Pancreas (tissue), 10 donors: ENCODE measurements around the gene STRIP2. TPM values are rescaled to one million over a fixed set of nuclear protein-coding genes. Genes with fewer than 3 reads are reported as not detected.

ENCODE experiments used
- ATAC-seq, 4 donors: fragments of 200-7000 bp; cut with Tn5 transposase; one replicate each; pipeline versions ENCODE4 v1.8.0 to v1.9.1; 2020; ENCODE audit warnings: mild to moderate bottlenecking in 4 of 4, moderate library complexity in 4 of 4
- DNase-seq, 6 donors: peaks; one replicate each; pipeline ENCODE4 v3.0.0-alpha.2; 2020
- FAIRE-seq: peaks from 2 replicates; lab custom pipeline; 2012; peaks lifted over from hg19 to GRCh38; lab: Jason Lieb, UNC
- H3K27ac ChIP-seq, 4 donors: fragments of 200-600 bp; sonication (generic); 1 replicate in 3 of 4; 2 replicates in 1 of 4; pipeline versions ENCODE4 v1.5.0 to v1.8.0; 2020
- H3K27me3 ChIP-seq, 4 donors: fragments of 200-600 bp; one replicate each; pipeline ENCODE4 v1.8.0; 2021
- H3K36me3 ChIP-seq, 3 donors: fragments of 200-600 bp; sonication (generic) in 1 of 3; one replicate each; pipeline versions ENCODE4 v1.5.0 to v1.8.0; 2020 to 2021
- H3K4me1 ChIP-seq, 3 donors: fragments of 200-600 bp; one replicate each; pipeline ENCODE4 v1.8.0; 2021
- H3K4me3 ChIP-seq, 4 donors: fragments of 200-600 bp; sonication (generic) in 2 of 4; one replicate each; pipeline versions ENCODE4 v1.5.0 to v1.8.0; 2020 to 2021
- H3K9me3 ChIP-seq, 4 donors: fragments of 200-600 bp; one replicate each; pipeline ENCODE4 v1.8.0; 2021
- CTCF ChIP-seq, 4 donors: fragments of 200-600 bp; sonication (generic) in 3 of 4; IDR thresholded peaks; one replicate each; pipeline versions ENCODE4 v1.5.0 to v1.8.0; 2021; ENCODE audit warnings: antibody characterized with exemption in 4 of 4
- WGBS, 2 donors: extraction: QIAGEN DNeasy Blood & Tissue Kit; methylation state at CpG; one replicate each; pipeline ENCODE4 v1.1.7; 2013; 5-methylcytosine and 5-hydroxymethylcytosine counted together
- intact Hi-C, 3 donors: fragments of 100-400 bp; cut with DNase I; formaldehyde crosslinking; loops; one replicate each; pipeline versions ENCODE4 v1.11.1 to v1.14.2; 2022
- polyA plus RNA-seq, 2 donors: library from polyadenylated mRNA; stranded (reverse); fragments of 200-250 nt; gene quantifications; one replicate each; pipeline ENCODE4 v1.2.3, GENCODE V29; 2013
- total RNA-seq, 6 donors: library from RNA; stranded (reverse); fragmentation: NEBNext Ultra II Directional in 4 of 6; extraction: Animal tissue kit (Norgen Biotek cat#: 25700) in 4 of 6; gene quantifications; one replicate each; pipeline versions ENCODE4 v1.2.1 to v1.2.4, GENCODE V29; 2021 to 2023
- donor health status: healthy with polysubstance abuse.
- donor health status: DM: no; HTN: no; CAD: no; lungs with moderate emphysema.
- donor health status: DM: no; HTN: no; CAD: no.
- donor health status: control.
- donor health status: control.
- donor health status: Bipolar disorder and iron deficiency.
- donor health status: DM: yes; HTN: yes; CAD: no.
- donor health status: DM: no; HTN: no; CAD: no.
- donor health status: DM: no; HTN: no; CAD: no.
- donor health status: DM: yes; HTN: yes; CAD: no.

Gene STRIP2
- total and polyA plus RNA-seq, 8 donors: 0.16 to 0.85 (median 0.38) TPM

- H3K4me1 ChIP-seq: peaks cover 0 to 4% (median 0%) of the 10 kb centered on the region in 3 donors
- ATAC-seq: no peak
- no peak overlapping the region for H3K27ac ChIP-seq
- no peaks in the 10 kb centered on the region for H3K27me3 ChIP-seq
- H3K4me3 ChIP-seq: no peak overlapping the region
- peaks cover 0 to 3% (median 0%) of the 10 kb centered on the region in 3 donors for H3K36me3 ChIP-seq
- no peak for FAIRE-seq
- 5 to 11% methylated on average over 2 of the region's 2 CpGs for WGBS, 2 donors
- DNase-seq: no peak
- TF ChIP-seq CTCF (IDR thresholded peaks at IDR 0.05): no peak
- no peaks in the 10 kb centered on the region for H3K9me3 ChIP-seq
- intact Hi-C loops: no loop called here
These were observed 12.4 kb upstream of the STRIP2 start for GRCh38 chr7:129421717-129422250.

GRCh38 chr7:129422727-129423126 lies 11.5 kb upstream of the STRIP2 start:
- H3K4me1 ChIP-seq: peaks cover 0 to 4% (median 0%) of the 10 kb centered on the region in 3 donors
- peaks cover 0 to 3% (median 0%) of the 10 kb centered on the region in 3 donors for H3K36me3 ChIP-seq
- FAIRE-seq (no peak), ATAC-seq (no peak), DNase-seq (no peak)
- no peaks in the 10 kb centered on the region for H3K27me3 ChIP-seq
- H3K27ac ChIP-seq: no peak overlapping the region
- intact Hi-C loops: no loop called here
- WGBS, 2 donors: 96% methylated on average over 4 of the region's 4 CpGs
- H3K4me3 ChIP-seq: no peak overlapping the region
- no peaks in the 10 kb centered on the region for H3K9me3 ChIP-seq
- TF ChIP-seq CTCF (IDR thresholded peaks at IDR 0.05): no peak

- Histone ChIP-seq H3K4me3 (no peak overlapping the region), H3K27ac (no peak overlapping the region), H3K27me3 (no peaks in the 10 kb centered on the region), H3K36me3 (peaks cover 0 to 3% (median 0%) of the 10 kb centered on the region in 3 donors), H3K9me3 (no peaks in the 10 kb centered on the region), H3K4me1 (peaks cover 0 to 4% (median 0%) of the 10 kb centered on the region in 3 donors)
- 100% methylated on average over 2 of the region's 2 CpGs for WGBS, 2 donors
- no peak for TF ChIP-seq CTCF (IDR thresholded peaks at IDR 0.05)
- no peak for DNase-seq
- ATAC-seq: no peak
- FAIRE-seq: no peak
- intact Hi-C loops: no loop called here
These were observed 10.4 kb upstream of the STRIP2 start for GRCh38 chr7:129423700-129424410.

GRCh38 chr7:129426482-129426881 lies 7.8 kb upstream of the STRIP2 start:
- H3K9me3 ChIP-seq: no peaks in the 10 kb centered on the region
- DNase-seq: no peak
- no peak overlapping the region for H3K4me3 ChIP-seq
- TF ChIP-seq CTCF (IDR thresholded peaks at IDR 0.05): no peak
- no peak for ATAC-seq
- peaks cover 0 to 3% (median 0%) of the 10 kb centered on the region in 3 donors for H3K4me1 ChIP-seq
- intact Hi-C loops: no loop called here
- H3K27me3 ChIP-seq: no peaks in the 10 kb centered on the region
- H3K36me3 ChIP-seq: peaks cover 0 to 3% (median 0%) of the 10 kb centered on the region in 3 donors
- FAIRE-seq: no peak
- no peak overlapping the region for H3K27ac ChIP-seq

GRCh38 chr7:129427526-129428045 lies 6.6 kb upstream of the STRIP2 start:
- Histone ChIP-seq H3K4me1 (no peaks in the 10 kb centered on the region), H3K9me3 (no peaks in the 10 kb centered on the region), H3K4me3 (no peak overlapping the region), H3K36me3 (peaks cover 0 to 3% (median 0%) of the 10 kb centered on the region in 3 donors), H3K27ac (no peak overlapping the region), H3K27me3 (no peaks in the 10 kb centered on the region)
- FAIRE-seq (no peak), DNase-seq (no peak), ATAC-seq (no peak)
- no peak for TF ChIP-seq CTCF (IDR thresholded peaks at IDR 0.05)
- WGBS, 2 donors: 59 to 75% methylated on average over 2 of the region's 2 CpGs
- intact Hi-C loops: no loop called here
